ENCODE measurements around the gene RRP15.

DNA sequence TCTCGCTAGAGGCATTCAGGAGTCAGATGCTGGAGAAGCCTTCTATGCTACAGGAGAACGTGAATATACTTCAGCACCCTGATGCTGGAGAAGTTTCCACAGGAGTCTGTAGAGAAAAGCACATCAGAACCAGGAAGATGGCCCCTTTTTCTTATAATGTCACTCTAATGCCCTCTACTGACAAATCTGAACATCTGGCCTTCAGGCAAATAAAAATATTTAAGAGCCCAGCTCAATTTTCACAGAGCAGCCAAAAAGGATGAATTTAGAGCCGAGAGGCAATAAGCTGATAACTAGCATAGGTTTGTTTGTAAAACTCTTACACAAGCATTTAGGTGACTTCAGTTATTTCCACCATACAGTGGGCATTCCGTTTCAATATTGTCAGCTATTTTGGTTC is 3.8 kb upstream of the RRP15 start:
- TF ChIP-seq, protein P1, sequence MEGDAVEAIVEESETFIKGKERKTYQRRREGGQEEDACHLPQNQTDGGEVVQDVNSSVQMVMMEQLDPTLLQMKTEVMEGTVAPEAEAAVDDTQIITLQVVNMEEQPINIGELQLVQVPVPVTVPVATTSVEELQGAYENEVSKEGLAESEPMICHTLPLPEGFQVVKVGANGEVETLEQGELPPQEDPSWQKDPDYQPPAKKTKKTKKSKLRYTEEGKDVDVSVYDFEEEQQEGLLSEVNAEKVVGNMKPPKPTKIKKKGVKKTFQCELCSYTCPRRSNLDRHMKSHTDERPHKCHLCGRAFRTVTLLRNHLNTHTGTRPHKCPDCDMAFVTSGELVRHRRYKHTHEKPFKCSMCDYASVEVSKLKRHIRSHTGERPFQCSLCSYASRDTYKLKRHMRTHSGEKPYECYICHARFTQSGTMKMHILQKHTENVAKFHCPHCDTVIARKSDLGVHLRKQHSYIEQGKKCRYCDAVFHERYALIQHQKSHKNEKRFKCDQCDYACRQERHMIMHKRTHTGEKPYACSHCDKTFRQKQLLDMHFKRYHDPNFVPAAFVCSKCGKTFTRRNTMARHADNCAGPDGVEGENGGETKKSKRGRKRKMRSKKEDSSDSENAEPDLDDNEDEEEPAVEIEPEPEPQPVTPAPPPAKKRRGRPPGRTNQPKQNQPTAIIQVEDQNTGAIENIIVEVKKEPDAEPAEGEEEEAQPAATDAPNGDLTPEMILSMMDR (conservative IDR thresholded peaks at IDR 0.05 in 1 of 2, IDR thresholded peaks at IDR 0.05 in 1 of 2; ENCODE audit: low read depth in 1 of 2, low read length in 2 of 2) = peak in 1 of 2 donors; percentile 2
- no peak for TF ChIP-seq EZH2 (IDR thresholded peaks at IDR 0.05; ENCODE audit: low read length, missing control alignments)
